Measurements from ENCODE around the gene UTS2R.

Gene UTS2R

DNA sequence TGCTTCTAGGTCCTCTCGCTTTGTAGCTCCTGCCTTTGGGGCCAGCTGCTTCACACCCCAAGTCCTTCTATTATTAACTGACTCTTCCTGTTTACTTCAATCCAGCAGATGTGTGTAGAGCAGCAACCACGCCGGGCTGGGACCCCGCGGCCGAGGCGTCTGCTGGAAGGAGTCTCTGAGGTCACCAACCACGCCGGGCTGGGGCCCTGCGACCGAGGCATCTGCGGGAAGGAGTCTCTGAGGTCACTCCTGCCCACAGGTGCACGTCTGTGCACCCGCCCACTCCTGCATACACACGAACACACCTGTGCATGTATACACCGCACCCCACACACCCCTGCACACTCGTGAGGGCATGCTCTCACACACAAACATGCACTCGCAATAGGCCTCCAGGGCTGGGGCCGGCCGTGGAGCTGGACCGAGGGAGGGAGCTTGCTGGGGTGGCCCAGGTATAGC lies 20.3 kb upstream of the UTS2R start:
- Histone ChIP-seq H3K9ac (ENCODE audit: low read depth, low read length, poor library complexity) (peak overlapping the region; percentile 63), H2AFZ (ENCODE audit: low read length) (peak overlapping the region; percentile 77), H3K23ac (ENCODE audit: low read depth, low read length, poor library complexity) (peak overlapping the region; percentile 25), H2AK5ac (ENCODE audit: low read depth, low read length) (peak overlapping the region; percentile 100), H4K91ac (ENCODE audit: low read depth, low read length, poor library complexity) (peak overlapping the region; percentile 85), H3K4ac (ENCODE audit: low read length) (no peak overlapping the region), H3K18ac (ENCODE audit: low read length) (peak overlapping the region; percentile 92), H2BK15ac (ENCODE audit: low read length) (peak overlapping the region; percentile 98), H2BK5ac (ENCODE audit: low read length) (no peak overlapping the region), H4K8ac (ENCODE audit: low read depth, low read length) (no peak overlapping the region), H3K27ac (replicated peaks; ENCODE audit: low read length) (no peak overlapping the region), H2BK120ac (ENCODE audit: low read depth, low read length) (peak overlapping the region; percentile 24), H3K36me3 (replicated peaks in 1 of 2; ENCODE audit: control insufficient read depth in 2 of 2, insufficient read depth in 2 of 2, low read length in 2 of 2) (no peaks in the 10 kb centered on the region), H3K4me1 (ENCODE audit: control insufficient read depth in 2 of 2, insufficient read depth in 1 of 2, low read depth in 1 of 2, low read length in 2 of 2) (peaks cover 0 to 4% of the 10 kb centered on the region in 2 donors), H3K14ac (ENCODE audit: low read length) (no peak overlapping the region), H3K9me3 (replicated peaks in 1 of 2; ENCODE audit: control insufficient read depth in 2 of 2, insufficient read depth in 1 of 2, low read depth in 1 of 2, low read length in 2 of 2) (no peaks in the 10 kb centered on the region), H3K27me3 (ENCODE audit: control insufficient read depth in 3 of 3, insufficient read depth in 3 of 3, low read depth in 1 of 3, low read length in 3 of 3) (peaks cover 0 to 16% (median 0%) of the 10 kb centered on the region in 3 experiments), H3K79me1 (ENCODE audit: low read depth, low read length) (no peaks in the 10 kb centered on the region), H3K4me2 (ENCODE audit: insufficient read depth, low read length, poor library complexity, severe bottlenecking) (no peak overlapping the region), H3K4me3 (ENCODE audit: low read length in 2 of 2) (no peak overlapping the region), H2BK12ac (ENCODE audit: low read length) (peak overlapping the region; percentile 95)
- no peak for DNase-seq (ENCODE audit: low spot score)
- no CpG with 5 or more reads among the region's 21 CpGs for WGBS, 2 donors (ENCODE audit: extremely low coverage in 2 of 2, insufficient read length in 2 of 2, insufficient replicate concordance in 1 of 2)

GRCh38 chr17:82351713-82352488 lies 19.7 kb upstream of the UTS2R start:
- H3K27ac ChIP-seq (replicated peaks; ENCODE audit: low read length), result no peak overlapping the region
- H3K79me1 ChIP-seq (ENCODE audit: low read depth, low read length), result no peaks in the 10 kb centered on the region
- DNase-seq (ENCODE audit: low spot score), result peak; percentile 93
- no CpG with 5 or more reads among the region's 26 CpGs for WGBS, 2 donors (ENCODE audit: extremely low coverage in 2 of 2, insufficient read length in 2 of 2, insufficient replicate concordance in 1 of 2)
- peak overlapping the region; percentile 77 for H2AFZ ChIP-seq (ENCODE audit: low read length)
- no peak overlapping the region for H3K4ac ChIP-seq (ENCODE audit: low read length)
- H3K18ac ChIP-seq (ENCODE audit: low read length), result peak overlapping the region; percentile 92
- peak overlapping the region; percentile 24 for H2BK120ac ChIP-seq (ENCODE audit: low read depth, low read length)
- peaks cover 0 to 6% of the 10 kb centered on the region in 2 donors for H3K4me1 ChIP-seq (ENCODE audit: control insufficient read depth in 2 of 2, insufficient read depth in 1 of 2, low read depth in 1 of 2, low read length in 2 of 2)
- peak overlapping the region; percentile 98 for H2BK15ac ChIP-seq (ENCODE audit: low read length)
- peak overlapping the region; percentile 85 for H4K91ac ChIP-seq (ENCODE audit: low read depth, low read length, poor library complexity)
- no peak overlapping the region for H3K4me2 ChIP-seq (ENCODE audit: insufficient read depth, low read length, poor library complexity, severe bottlenecking)
- H2AK5ac ChIP-seq (ENCODE audit: low read depth, low read length), result peak overlapping the region; percentile 100
- no peaks in the 10 kb centered on the region for H3K36me3 ChIP-seq (replicated peaks in 1 of 2; ENCODE audit: control insufficient read depth in 2 of 2, insufficient read depth in 2 of 2, low read length in 2 of 2)
- peaks cover 0 to 19% (median 0%) of the 10 kb centered on the region in 3 experiments for H3K27me3 ChIP-seq (ENCODE audit: control insufficient read depth in 3 of 3, insufficient read depth in 3 of 3, low read depth in 1 of 3, low read length in 3 of 3)
- H2BK12ac ChIP-seq (ENCODE audit: low read length), result peak overlapping the region; percentile 95
- no peak overlapping the region for H3K4me3 ChIP-seq (ENCODE audit: low read length in 2 of 2)
- H2BK5ac ChIP-seq (ENCODE audit: low read length), result peak overlapping the region; percentile 54
- H3K23ac ChIP-seq (ENCODE audit: low read depth, low read length, poor library complexity), result peak overlapping the region; percentile 85
- no peak overlapping the region for H4K8ac ChIP-seq (ENCODE audit: low read depth, low read length)
- peak overlapping the region; percentile 71 for H3K14ac ChIP-seq (ENCODE audit: low read length)
- no peaks in the 10 kb centered on the region for H3K9me3 ChIP-seq (replicated peaks in 1 of 2; ENCODE audit: control insufficient read depth in 2 of 2, insufficient read depth in 1 of 2, low read depth in 1 of 2, low read length in 2 of 2)
- peak overlapping the region; percentile 77 for H3K9ac ChIP-seq (ENCODE audit: low read depth, low read length, poor library complexity)

DNA sequence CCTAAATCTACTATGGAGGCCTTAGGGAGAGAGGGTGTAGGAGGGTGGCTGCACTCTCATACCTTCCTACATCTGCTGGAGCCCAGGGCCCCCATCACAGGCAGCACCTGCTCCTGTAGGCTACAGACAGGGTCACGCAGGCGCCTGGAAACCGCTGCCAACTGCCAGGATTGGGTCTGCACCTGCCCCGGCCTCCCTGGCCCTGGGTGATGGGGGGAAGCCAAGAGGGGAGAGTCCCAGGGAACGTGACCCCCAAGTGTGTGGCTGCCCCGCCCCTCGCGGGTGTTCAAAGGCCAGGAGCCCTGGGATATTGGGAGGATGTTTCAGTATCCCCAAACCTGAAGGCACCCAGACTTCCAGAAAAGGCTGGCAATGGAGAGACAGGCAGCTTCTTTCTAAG lies 18.1 kb upstream of the UTS2R start:
- no peak overlapping the region for H2AFZ ChIP-seq (ENCODE audit: low read length)
- no peaks in the 10 kb centered on the region for H3K79me1 ChIP-seq (ENCODE audit: low read depth, low read length)
- H2BK5ac ChIP-seq (ENCODE audit: low read length), result no peak overlapping the region
- H3K14ac ChIP-seq (ENCODE audit: low read length), result no peak overlapping the region
- no peak overlapping the region for H3K23ac ChIP-seq (ENCODE audit: low read depth, low read length, poor library complexity)
- H4K8ac ChIP-seq (ENCODE audit: low read depth, low read length), result no peak overlapping the region
- no peak overlapping the region for H3K18ac ChIP-seq (ENCODE audit: low read length)
- no peak overlapping the region for H3K4me2 ChIP-seq (ENCODE audit: insufficient read depth, low read length, poor library complexity, severe bottlenecking)
- H2BK12ac ChIP-seq (ENCODE audit: low read length), result no peak overlapping the region
- no peaks in the 10 kb centered on the region for H3K9me3 ChIP-seq (replicated peaks in 1 of 2; ENCODE audit: control insufficient read depth in 2 of 2, insufficient read depth in 1 of 2, low read depth in 1 of 2, low read length in 2 of 2)
- H3K27ac ChIP-seq (replicated peaks; ENCODE audit: low read length), result no peak overlapping the region
- no peak for DNase-seq (ENCODE audit: low spot score)
- no CpG with 5 or more reads among the region's 8 CpGs for WGBS, 2 donors (ENCODE audit: extremely low coverage in 2 of 2, insufficient read length in 2 of 2, insufficient replicate concordance in 1 of 2)
- H2AK5ac ChIP-seq (ENCODE audit: low read depth, low read length), result peak overlapping the region; percentile 62
- no peak overlapping the region for H2BK120ac ChIP-seq (ENCODE audit: low read depth, low read length)
- H3K4me1 ChIP-seq (ENCODE audit: control insufficient read depth in 2 of 2, insufficient read depth in 1 of 2, low read depth in 1 of 2, low read length in 2 of 2), result peaks cover 3 to 8% of the 10 kb centered on the region in 2 donors
- H4K91ac ChIP-seq (ENCODE audit: low read depth, low read length, poor library complexity), result no peak overlapping the region
- H3K36me3 ChIP-seq (replicated peaks in 1 of 2; ENCODE audit: control insufficient read depth in 2 of 2, insufficient read depth in 2 of 2, low read length in 2 of 2), result no peaks in the 10 kb centered on the region
- H3K27me3 ChIP-seq (ENCODE audit: control insufficient read depth in 3 of 3, insufficient read depth in 3 of 3, low read depth in 1 of 3, low read length in 3 of 3), result peaks cover 0 to 15% (median 0%) of the 10 kb centered on the region in 3 experiments
- peak overlapping the region; percentile 49 for H2BK15ac ChIP-seq (ENCODE audit: low read length)
- no peak overlapping the region for H3K9ac ChIP-seq (ENCODE audit: low read depth, low read length, poor library complexity)
- H3K4me3 ChIP-seq (ENCODE audit: low read length in 2 of 2), result no peak overlapping the region
- H3K4ac ChIP-seq (ENCODE audit: low read length), result no peak overlapping the region

DNA sequence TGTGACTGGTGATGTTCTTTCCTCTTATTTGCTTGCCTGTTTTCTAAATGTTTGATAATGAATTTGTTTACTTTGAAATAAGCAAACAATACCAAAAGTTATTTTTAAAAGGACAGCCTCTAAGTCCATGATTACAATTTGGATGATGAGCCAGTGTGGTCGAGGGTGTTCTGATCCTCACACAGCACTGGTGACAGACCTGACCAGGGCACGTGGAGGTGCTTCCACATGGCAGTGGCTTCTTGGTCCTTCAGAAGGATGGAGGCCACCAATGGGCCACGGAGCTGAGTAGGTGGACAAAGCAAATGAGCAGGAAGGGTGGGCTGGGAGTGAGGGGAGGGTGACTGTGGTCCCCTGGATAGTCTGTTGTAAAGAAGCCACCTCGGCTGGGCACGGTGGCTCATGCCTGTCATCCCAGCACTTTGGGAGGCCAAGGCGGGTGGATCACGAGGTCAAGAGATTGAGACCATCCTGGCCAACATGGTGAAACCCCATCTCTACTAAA lies 16.7 kb upstream of the UTS2R start:
- H3K18ac ChIP-seq (ENCODE audit: low read length), result peak overlapping the region; percentile 67
- H2BK15ac ChIP-seq (ENCODE audit: low read length), result no peak overlapping the region
- H2AFZ ChIP-seq (ENCODE audit: low read length), result no peak overlapping the region
- H3K23ac ChIP-seq (ENCODE audit: low read depth, low read length, poor library complexity), result no peak overlapping the region
- H2BK5ac ChIP-seq (ENCODE audit: low read length), result no peak overlapping the region
- no peak overlapping the region for H3K9ac ChIP-seq (ENCODE audit: low read depth, low read length, poor library complexity)
- DNase-seq (ENCODE audit: low spot score), result no peak
- no peak overlapping the region for H2BK120ac ChIP-seq (ENCODE audit: low read depth, low read length)
- no peaks in the 10 kb centered on the region for H3K79me1 ChIP-seq (ENCODE audit: low read depth, low read length)
- no peaks in the 10 kb centered on the region for H3K36me3 ChIP-seq (replicated peaks in 1 of 2; ENCODE audit: control insufficient read depth in 2 of 2, insufficient read depth in 2 of 2, low read length in 2 of 2)
- no peak overlapping the region for H4K91ac ChIP-seq (ENCODE audit: low read depth, low read length, poor library complexity)
- no peak overlapping the region for H3K27ac ChIP-seq (replicated peaks; ENCODE audit: low read length)
- H3K4me3 ChIP-seq (ENCODE audit: low read length in 2 of 2), result no peak overlapping the region
- no peak overlapping the region for H3K14ac ChIP-seq (ENCODE audit: low read length)
- H3K4ac ChIP-seq (ENCODE audit: low read length), result no peak overlapping the region
- H3K4me1 ChIP-seq (ENCODE audit: control insufficient read depth in 2 of 2, insufficient read depth in 1 of 2, low read depth in 1 of 2, low read length in 2 of 2), result peaks cover 8 to 11% of the 10 kb centered on the region in 2 donors
- H3K4me2 ChIP-seq (ENCODE audit: insufficient read depth, low read length, poor library complexity, severe bottlenecking), result no peak overlapping the region
- H4K8ac ChIP-seq (ENCODE audit: low read depth, low read length), result no peak overlapping the region
- H2AK5ac ChIP-seq (ENCODE audit: low read depth, low read length), result no peak overlapping the region
- WGBS, 2 donors (ENCODE audit: extremely low coverage in 2 of 2, insufficient read length in 2 of 2, insufficient replicate concordance in 1 of 2), result no CpG with 5 or more reads among the region's 7 CpGs
- H2BK12ac ChIP-seq (ENCODE audit: low read length), result no peak overlapping the region
- no peaks in the 10 kb centered on the region for H3K9me3 ChIP-seq (replicated peaks in 1 of 2; ENCODE audit: control insufficient read depth in 2 of 2, insufficient read depth in 1 of 2, low read depth in 1 of 2, low read length in 2 of 2)
- H3K27me3 ChIP-seq (ENCODE audit: control insufficient read depth in 3 of 3, insufficient read depth in 3 of 3, low read depth in 1 of 3, low read length in 3 of 3), result peaks cover 0 to 6% (median 0%) of the 10 kb centered on the region in 3 experiments

Data from neuronal stem cell (in vitro differentiated cells).